ENCODE data around the gene CHD1.

DNA sequence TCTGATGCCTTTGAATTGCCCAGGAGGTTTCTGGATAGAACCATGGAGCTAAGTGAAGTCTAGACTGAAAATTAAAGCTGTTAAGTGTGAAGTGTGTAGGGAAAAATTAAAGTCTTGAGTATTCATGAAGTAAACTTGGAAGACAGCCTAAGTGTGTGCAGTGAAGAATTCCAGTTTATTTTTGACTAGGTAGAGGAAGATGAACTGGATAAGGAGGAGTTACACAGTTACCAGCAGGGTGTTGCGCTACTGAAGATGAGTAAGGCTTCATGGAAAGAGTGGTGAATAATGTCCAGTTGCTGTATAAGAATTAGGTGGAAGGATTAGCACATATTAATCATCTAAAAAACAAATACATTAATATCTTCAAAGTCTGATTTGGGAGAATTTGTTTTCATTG lies 5.7 kb upstream of the CHD1 start:
- TF ChIP-seq, protein P1, sequence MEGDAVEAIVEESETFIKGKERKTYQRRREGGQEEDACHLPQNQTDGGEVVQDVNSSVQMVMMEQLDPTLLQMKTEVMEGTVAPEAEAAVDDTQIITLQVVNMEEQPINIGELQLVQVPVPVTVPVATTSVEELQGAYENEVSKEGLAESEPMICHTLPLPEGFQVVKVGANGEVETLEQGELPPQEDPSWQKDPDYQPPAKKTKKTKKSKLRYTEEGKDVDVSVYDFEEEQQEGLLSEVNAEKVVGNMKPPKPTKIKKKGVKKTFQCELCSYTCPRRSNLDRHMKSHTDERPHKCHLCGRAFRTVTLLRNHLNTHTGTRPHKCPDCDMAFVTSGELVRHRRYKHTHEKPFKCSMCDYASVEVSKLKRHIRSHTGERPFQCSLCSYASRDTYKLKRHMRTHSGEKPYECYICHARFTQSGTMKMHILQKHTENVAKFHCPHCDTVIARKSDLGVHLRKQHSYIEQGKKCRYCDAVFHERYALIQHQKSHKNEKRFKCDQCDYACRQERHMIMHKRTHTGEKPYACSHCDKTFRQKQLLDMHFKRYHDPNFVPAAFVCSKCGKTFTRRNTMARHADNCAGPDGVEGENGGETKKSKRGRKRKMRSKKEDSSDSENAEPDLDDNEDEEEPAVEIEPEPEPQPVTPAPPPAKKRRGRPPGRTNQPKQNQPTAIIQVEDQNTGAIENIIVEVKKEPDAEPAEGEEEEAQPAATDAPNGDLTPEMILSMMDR (CRISPR knock-in tag; IDR thresholded peaks at IDR 0.05): no peak
- TF ChIP-seq ZMAT5 (CRISPR knock-in tag; IDR thresholded peaks at IDR 0.05; ENCODE audit: borderline replicate concordance, low read depth) (no peak), CEBPG (CRISPR knock-in tag; IDR thresholded peaks at IDR 0.05) (no peak), JUN (CRISPR knock-in tag; IDR thresholded peaks at IDR 0.05) (no peak), SMC3 (IDR thresholded peaks at IDR 0.05; ENCODE audit: low read length) (no peak), PCBP1 (IDR thresholded peaks at IDR 0.05; ENCODE audit: borderline replicate concordance, low read depth, low read length) (no peak), SP1 (IDR thresholded peaks at IDR 0.05) (no peak), SP1 (CRISPR knock-in tag; IDR thresholded peaks at IDR 0.05) (no peak), GABPA (IDR thresholded peaks at IDR 0.05; ENCODE audit: low read depth, low read length) (no peak), GABPA (CRISPR knock-in tag; IDR thresholded peaks at IDR 0.05; ENCODE audit: low read depth) (no peak), ZBTB10 (CRISPR knock-in tag; IDR thresholded peaks at IDR 0.05; ENCODE audit: borderline replicate concordance) (no peak), KAT7 (CRISPR knock-in tag; IDR thresholded peaks at IDR 0.05; ENCODE audit: borderline replicate concordance) (no peak)
- TF ChIP-seq, protein P2, sequence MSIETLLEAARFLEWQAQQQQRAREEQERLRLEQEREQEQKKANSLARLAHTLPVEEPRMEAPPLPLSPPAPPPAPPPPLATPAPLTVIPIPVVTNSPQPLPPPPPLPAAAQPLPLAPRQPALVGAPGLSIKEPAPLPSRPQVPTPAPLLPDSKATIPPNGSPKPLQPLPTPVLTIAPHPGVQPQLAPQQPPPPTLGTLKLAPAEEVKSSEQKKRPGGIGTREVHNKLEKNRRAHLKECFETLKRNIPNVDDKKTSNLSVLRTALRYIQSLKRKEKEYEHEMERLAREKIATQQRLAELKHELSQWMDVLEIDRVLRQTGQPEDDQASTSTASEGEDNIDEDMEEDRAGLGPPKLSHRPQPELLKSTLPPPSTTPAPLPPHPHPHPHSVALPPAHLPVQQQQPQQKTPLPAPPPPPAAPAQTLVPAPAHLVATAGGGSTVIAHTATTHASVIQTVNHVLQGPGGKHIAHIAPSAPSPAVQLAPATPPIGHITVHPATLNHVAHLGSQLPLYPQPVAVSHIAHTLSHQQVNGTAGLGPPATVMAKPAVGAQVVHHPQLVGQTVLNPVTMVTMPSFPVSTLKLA (IDR thresholded peaks at IDR 0.05): no peak

Measured in HepG2 (cell line).